GM23248 (cell line): Measurements from ENCODE around the gene WDR91.

ENCODE experiments used
- EZH2 ChIP-seq: fragments of 200-600 bp; sonication (generic); IDR thresholded peaks from 2 replicates; pipeline ENCODE4 v1.6.1; 2018; ENCODE audit warnings: antibody characterized with exemption, mild to moderate bottlenecking; ENCODE audit not compliant: insufficient read depth, poor library complexity, severe bottlenecking
- EZH2phosphoT487 ChIP-seq: fragments of 200-600 bp; sonication (generic); IDR thresholded peaks from 2 replicates; pipeline ENCODE4 v1.6.1; 2018; ENCODE audit warnings: antibody characterized with exemption, moderate library complexity, mild to moderate bottlenecking, low read depth; ENCODE audit not compliant: insufficient read depth

DNA sequence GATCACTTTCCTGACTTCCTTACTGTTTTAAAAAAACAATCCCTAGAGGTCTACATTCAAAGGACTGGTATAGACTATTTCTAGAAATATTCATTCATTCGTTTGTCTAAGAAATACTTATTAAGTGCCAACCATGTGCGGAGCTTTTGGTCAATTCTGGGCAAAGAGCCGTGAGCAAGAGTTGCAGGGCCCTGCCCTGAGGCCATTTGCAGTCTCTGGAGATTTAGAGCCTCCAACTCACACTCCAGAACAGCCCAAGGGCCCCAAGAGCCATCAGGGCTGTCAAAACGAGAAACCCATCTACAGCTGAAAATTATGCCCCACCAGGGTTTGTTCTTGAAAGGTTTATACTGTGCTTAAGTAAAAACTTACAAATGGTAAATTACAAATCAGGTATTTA lies 16.2 kb downstream of the WDR91 start:
- TF ChIP-seq EZH2, result no peak
- no peak for TF ChIP-seq EZH2phosphoT487
